ENCODE measurements around the gene PRPH2. TPM values are rescaled to one million over a fixed set of nuclear protein-coding genes. Genes with fewer than 3 reads are reported as not detected.

PRPH2 gene
- total RNA-seq, 2 experiments from 2014 or later, result not detected

DNA sequence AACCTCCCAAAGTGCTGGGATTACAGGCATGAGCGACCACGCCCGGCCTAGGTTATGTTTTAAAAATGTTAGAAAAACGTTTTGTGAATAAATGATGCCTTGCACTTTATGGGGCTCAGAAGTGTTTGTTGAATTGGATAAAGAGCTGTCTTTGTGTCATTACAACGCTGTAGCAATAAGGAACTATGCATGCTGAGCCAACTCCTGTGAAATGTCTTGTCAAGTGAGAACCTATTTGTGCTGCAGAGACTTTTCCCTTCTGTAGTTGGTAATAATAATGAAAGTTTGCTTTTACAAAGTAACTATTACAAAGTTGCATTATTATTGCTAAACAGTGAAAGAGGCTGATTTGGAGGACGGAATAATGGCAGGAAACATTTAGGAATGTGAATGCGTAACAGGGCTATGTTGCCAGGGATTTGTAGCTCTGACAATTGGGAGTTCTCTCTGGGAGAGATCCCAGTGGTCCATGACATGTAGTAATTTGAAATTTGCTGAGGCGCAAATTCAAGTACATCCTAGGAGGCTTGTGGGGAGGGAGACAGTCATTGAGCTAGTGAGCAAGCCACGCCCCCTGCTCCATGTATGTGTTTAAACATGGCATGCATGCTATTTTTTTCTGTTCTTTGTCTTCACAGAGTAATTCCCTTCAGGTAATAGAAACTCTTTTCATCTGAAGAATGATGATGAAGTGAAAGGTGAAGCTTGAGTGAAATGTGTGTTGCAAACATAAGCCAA, 42.7 kb upstream of the PRPH2 start:
- BruUV-seq (replicated peaks), result no TSS peak
- no peak overlapping the region for H3K4me2 ChIP-seq (ENCODE audit: low read length)

DNA sequence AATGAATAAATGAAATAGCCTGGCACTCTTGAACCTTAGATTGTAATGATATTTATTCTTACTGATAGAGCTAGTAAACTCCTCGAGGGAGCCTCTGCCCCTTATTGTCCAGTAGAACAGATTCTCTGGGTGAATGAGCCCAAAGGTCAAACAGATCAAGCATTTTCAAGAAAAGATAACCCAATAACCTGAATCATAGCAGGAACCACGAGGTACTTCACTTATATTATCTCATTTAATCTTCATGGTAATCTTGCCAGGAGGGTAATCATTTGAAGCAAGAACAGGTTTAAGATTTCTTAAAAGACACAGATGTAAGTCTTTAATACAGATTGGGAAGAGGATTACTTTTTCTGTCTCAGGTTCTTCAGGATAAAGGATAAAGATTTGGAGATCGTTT, 40.6 kb upstream of the PRPH2 start:
- Histone ChIP-seq H3K4me2 (ENCODE audit: low read length) (no peak overlapping the region), H3K79me2 (ENCODE audit: insufficient read depth, low read depth, low read length) (no peaks in the 10 kb centered on the region), H3K9me3 (ENCODE audit: low read length) (no peaks in the 10 kb centered on the region), H3K36me3 (ENCODE audit: insufficient read depth, low read length) (no peaks in the 10 kb centered on the region), H3K9me2 (ENCODE audit: insufficient read depth, low read length) (no peaks in the 10 kb centered on the region), H2AFZ (ENCODE audit: low read length) (no peak overlapping the region), H3K27ac (ENCODE audit: low read depth, low read length, poor library complexity, severe bottlenecking) (no peak overlapping the region), H4K20me1 (ENCODE audit: insufficient read depth, low read length) (no peaks in the 10 kb centered on the region), H3K4me3 (ENCODE audit: low read depth, low read length, poor library complexity, severe bottlenecking) (no peak overlapping the region), H3K4me1 (ENCODE audit: insufficient read depth, low read length, poor library complexity, severe bottlenecking) (peaks cover under 1% of the 10 kb centered on the region)
- ChIA-PET CTCF (ENCODE audit: unreplicated experiment) (no interaction called here), POLR2A (interaction anchor here (0.5 to 2.5 kb wide), 2 partner anchors 8 to 167 kb away, joined by 5 to 9 read pairs; no protein-coding TSS in a partner anchor)
- no peak for DNase-seq (ENCODE audit: low spot score)
- intact Hi-C loops (cut with micrococcal nuclease; ENCODE audit: unreplicated experiment), result no loop called here
- TF ChIP-seq, protein P1, sequence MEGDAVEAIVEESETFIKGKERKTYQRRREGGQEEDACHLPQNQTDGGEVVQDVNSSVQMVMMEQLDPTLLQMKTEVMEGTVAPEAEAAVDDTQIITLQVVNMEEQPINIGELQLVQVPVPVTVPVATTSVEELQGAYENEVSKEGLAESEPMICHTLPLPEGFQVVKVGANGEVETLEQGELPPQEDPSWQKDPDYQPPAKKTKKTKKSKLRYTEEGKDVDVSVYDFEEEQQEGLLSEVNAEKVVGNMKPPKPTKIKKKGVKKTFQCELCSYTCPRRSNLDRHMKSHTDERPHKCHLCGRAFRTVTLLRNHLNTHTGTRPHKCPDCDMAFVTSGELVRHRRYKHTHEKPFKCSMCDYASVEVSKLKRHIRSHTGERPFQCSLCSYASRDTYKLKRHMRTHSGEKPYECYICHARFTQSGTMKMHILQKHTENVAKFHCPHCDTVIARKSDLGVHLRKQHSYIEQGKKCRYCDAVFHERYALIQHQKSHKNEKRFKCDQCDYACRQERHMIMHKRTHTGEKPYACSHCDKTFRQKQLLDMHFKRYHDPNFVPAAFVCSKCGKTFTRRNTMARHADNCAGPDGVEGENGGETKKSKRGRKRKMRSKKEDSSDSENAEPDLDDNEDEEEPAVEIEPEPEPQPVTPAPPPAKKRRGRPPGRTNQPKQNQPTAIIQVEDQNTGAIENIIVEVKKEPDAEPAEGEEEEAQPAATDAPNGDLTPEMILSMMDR (conservative IDR thresholded peaks at IDR 0.05; ENCODE audit: low read length), result no peak
- no peak for TF ChIP-seq EZH2phosphoT487 (IDR thresholded peaks at IDR 0.05; ENCODE audit: borderline replicate concordance, low read depth, low read length)
- BruUV-seq (replicated peaks), result no TSS peak

More for the DNA sequence above, 42.7 kb upstream of the PRPH2 start:
- no peak for TF ChIP-seq EZH2phosphoT487 (IDR thresholded peaks at IDR 0.05; ENCODE audit: borderline replicate concordance, low read depth, low read length)
- TF ChIP-seq, protein P1 (conservative IDR thresholded peaks at IDR 0.05; ENCODE audit: low read length), result no peak
- no peak overlapping the region for H3K27ac ChIP-seq (ENCODE audit: low read depth, low read length, poor library complexity, severe bottlenecking)
- CTCF ChIA-PET (ENCODE audit: unreplicated experiment), result no interaction called here
- no peaks in the 10 kb centered on the region for H4K20me1 ChIP-seq (ENCODE audit: insufficient read depth, low read length)
- POLR2A ChIA-PET, result interaction anchor here (0.5 to 27.1 kb wide), 3 partner anchors 18 to 82 kb away, joined by 4 to 494 read pairs (median 5); partner anchors contain the start of gene TBCC
- DNase-seq (ENCODE audit: low spot score), result no peak
- intact Hi-C loops (cut with micrococcal nuclease; ENCODE audit: unreplicated experiment), result no loop called here
- peaks cover 10% of the 10 kb centered on the region for H3K4me1 ChIP-seq (ENCODE audit: insufficient read depth, low read length, poor library complexity, severe bottlenecking)
- no peaks in the 10 kb centered on the region for H3K36me3 ChIP-seq (ENCODE audit: insufficient read depth, low read length)
- H3K9me3 ChIP-seq (ENCODE audit: low read length), result no peaks in the 10 kb centered on the region
- no peak overlapping the region for H3K4me3 ChIP-seq (ENCODE audit: low read depth, low read length, poor library complexity, severe bottlenecking)
- H2AFZ ChIP-seq (ENCODE audit: low read length), result no peak overlapping the region
- H3K9me2 ChIP-seq (ENCODE audit: insufficient read depth, low read length), result no peaks in the 10 kb centered on the region
- H3K79me2 ChIP-seq (ENCODE audit: insufficient read depth, low read depth, low read length), result no peaks in the 10 kb centered on the region

DNA sequence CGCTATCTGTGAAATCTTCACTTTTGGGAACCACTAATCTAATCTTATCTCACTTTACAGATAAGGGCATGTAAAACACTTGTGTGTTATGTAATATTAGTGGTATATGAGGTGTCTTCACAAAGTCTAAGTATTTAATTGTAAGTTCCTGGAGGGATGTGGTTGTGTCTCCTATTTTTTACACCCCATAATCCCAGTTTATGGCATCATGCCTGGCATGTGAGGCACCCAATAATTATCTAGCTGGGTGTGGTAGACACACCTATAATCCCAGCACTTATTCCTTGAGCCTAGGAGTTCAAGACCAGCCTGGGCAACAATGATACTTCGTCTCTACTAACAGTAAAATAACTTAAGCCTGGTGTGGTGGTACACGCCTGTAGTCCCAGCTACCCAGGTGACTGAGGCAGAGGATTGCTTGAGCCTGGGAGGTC, 40.0 kb upstream of the PRPH2 start:
- no peak for TF ChIP-seq EZH2phosphoT487 (IDR thresholded peaks at IDR 0.05; ENCODE audit: borderline replicate concordance, low read depth, low read length)
- TF ChIP-seq, protein P1 (conservative IDR thresholded peaks at IDR 0.05; ENCODE audit: low read length), result no peak
- no peaks in the 10 kb centered on the region for H3K79me2 ChIP-seq (ENCODE audit: insufficient read depth, low read depth, low read length)
- BruUV-seq (replicated peaks), result no TSS peak
- H3K4me2 ChIP-seq (ENCODE audit: low read length), result no peak overlapping the region
- peaks cover 6% of the 10 kb centered on the region for H3K4me1 ChIP-seq (ENCODE audit: insufficient read depth, low read length, poor library complexity, severe bottlenecking)
- H3K27ac ChIP-seq (ENCODE audit: low read depth, low read length, poor library complexity, severe bottlenecking), result no peak overlapping the region
- H3K4me3 ChIP-seq (ENCODE audit: low read depth, low read length, poor library complexity, severe bottlenecking), result no peak overlapping the region
- H2AFZ ChIP-seq (ENCODE audit: low read length), result no peak overlapping the region
- no peaks in the 10 kb centered on the region for H3K9me2 ChIP-seq (ENCODE audit: insufficient read depth, low read length)
- ChIA-PET POLR2A (interaction anchor here (0.6 to 2.5 kb wide), 3 partner anchors 9 to 21 kb away, joined by 3 to 9 read pairs (median 5); no protein-coding TSS in a partner anchor), CTCF (ENCODE audit: unreplicated experiment) (no interaction called here)
- H3K9me3 ChIP-seq (ENCODE audit: low read length), result no peaks in the 10 kb centered on the region
- no peak for DNase-seq (ENCODE audit: low spot score)
- no peaks in the 10 kb centered on the region for H4K20me1 ChIP-seq (ENCODE audit: insufficient read depth, low read length)
- intact Hi-C loops (cut with micrococcal nuclease; ENCODE audit: unreplicated experiment), result no loop called here
- no peaks in the 10 kb centered on the region for H3K36me3 ChIP-seq (ENCODE audit: insufficient read depth, low read length)

Data from OCI-LY7 (cell line).